ENCODE measurements around the gene FREM3. TPM values are rescaled to one million over a fixed set of nuclear protein-coding genes. Genes with fewer than 3 reads are reported as not detected.
A peak's percentile ranks its signal among the peaks of the same experiment; 100 is the strongest.

Gene FREM3
- under 1 TPM in 5 of 10 donors, not detected in 5; 0.03 to 0.25 (median 0.05) TPM for total RNA-seq
- polyA plus RNA-seq = under 1 TPM in 1 of 2 donors, not detected in 1; 0.01 TPM
- long read RNA-seq, donor 1 = 0 reads
- long read RNA-seq, donor 2, partial matches to known transcripts = 0 of 1 reads
- long read RNA-seq, donor 2, other reads (novel, unspliced or antisense) = 1 of 1 reads
- long read RNA-seq, donor 3, partial matches to known transcripts = 0 of 1 reads
- long read RNA-seq, donor 3, other reads (novel, unspliced or antisense) = 1 of 1 reads

GRCh38 chr4:143700416-143701352, at the start of gene FREM3:
Gene FREM3 (minus strand): TSS chr4:143700675. CDS start chr4:143700675, 0 bp downstream.
- peaks cover 6 to 54% (median 36%) of the 10 kb centered on the region in 7 donors for H3K27me3 ChIP-seq

GRCh38 chr4:143745874-143746273, 45.4 kb upstream of the FREM3 start:
- intact Hi-C loops (cut with DNase I) = no loop called here
- ATAC-seq = no peak
- H3K36me3 ChIP-seq = no peaks in the 10 kb centered on the region
- H3K27me3 ChIP-seq = no peaks in the 10 kb centered on the region
- no peaks in the 10 kb centered on the region for H3K4me1 ChIP-seq
- no peak overlapping the region for H3K4me3 ChIP-seq
- H3K27ac ChIP-seq = no peak overlapping the region
- no peak for TF ChIP-seq CTCF (IDR thresholded peaks at IDR 0.05)
- DNase-seq = no peak
- H3K9me3 ChIP-seq = no peaks in the 10 kb centered on the region

More at GRCh38 chr4:143700416-143701352, at the start of gene FREM3:
- Histone ChIP-seq H3K4me3 (peak within 1 kb of the TSS; percentile 19 to 60 (median 44)), H3K9me3 (no peaks in the 10 kb centered on the region), H3K36me3 (no peaks in the 10 kb centered on the region), H3K4me1 (peaks cover 0 to 19% (median 16%) of the 10 kb centered on the region in 9 donors), H3K27ac (no peak within 1 kb of the TSS)
- TF ChIP-seq CTCF (IDR thresholded peaks at IDR 0.05) = no peak
- intact Hi-C loops (cut with DNase I) = no loop called here
- ATAC-seq (peak in 6 of 8 donors; percentile 15 to 60 (median 36)), DNase-seq (no peak)
- 1 to 2% methylated on average over 63 to 64 of the region's 64 CpGs for WGBS, 2 donors

GRCh38 chr4:143743591-143743990, 43.1 kb upstream of the FREM3 start:
- no peak overlapping the region for H3K27ac ChIP-seq
- intact Hi-C loops (cut with DNase I) = no loop called here
- H3K36me3 ChIP-seq = no peaks in the 10 kb centered on the region
- H3K4me1 ChIP-seq = no peaks in the 10 kb centered on the region
- H3K27me3 ChIP-seq = no peaks in the 10 kb centered on the region
- no peak overlapping the region for H3K4me3 ChIP-seq
- TF ChIP-seq CTCF (IDR thresholded peaks at IDR 0.05) = no peak
- ATAC-seq (no peak), DNase-seq (no peak)
- no peaks in the 10 kb centered on the region for H3K9me3 ChIP-seq
- WGBS, 2 donors = 51 to 63% methylated on average over 3 of the region's 3 CpGs

- Histone ChIP-seq H3K36me3 (no peaks in the 10 kb centered on the region), H3K27me3 (no peaks in the 10 kb centered on the region), H3K4me1 (no peaks in the 10 kb centered on the region), H3K9me3 (no peaks in the 10 kb centered on the region), H3K4me3 (no peak overlapping the region), H3K27ac (no peak overlapping the region)
- no peak for TF ChIP-seq CTCF (IDR thresholded peaks at IDR 0.05)
- DNase-seq (no peak), ATAC-seq (no peak)
- intact Hi-C loops (cut with DNase I) = no loop called here
- WGBS, 2 donors = 33 to 35% methylated on average over 2 of the region's 2 CpGs
Measured at GRCh38 chr4:143742834-143743233, 42.4 kb upstream of the FREM3 start.

Measured in heart right ventricle (tissue), 16 donors.